Adipocyte (in vitro differentiated cells): ENCODE results near the gene KRTAP10-1.

Source experiments
- DNase-seq: peaks from one replicate; pipeline ENCODE4 v3.0.0-alpha.2; 2015; ENCODE audit warnings: low read depth
- H3K27me3 ChIP-seq: replicated peaks from 2 replicates; pipeline ENCODE4 v1.7.0; 2013; ENCODE audit warnings: mild to moderate bottlenecking, low read length, moderate library complexity; ENCODE audit not compliant: control insufficient read depth, insufficient read depth
- H3K36me3 ChIP-seq: 2 replicates; pipeline ENCODE4 v1.7.0; 2013; ENCODE audit warnings: low read length, mild to moderate bottlenecking, moderate library complexity; ENCODE audit not compliant: control insufficient read depth, insufficient read depth, severe bottlenecking
- H3K4me1 ChIP-seq: 2 replicates; pipeline ENCODE4 v1.7.0; 2013; ENCODE audit warnings: mild to moderate bottlenecking, low read length, moderate library complexity; ENCODE audit not compliant: control insufficient read depth, insufficient read depth
- H3K4me3 ChIP-seq: 2 replicates; pipeline ENCODE4 v1.7.0; 2013; ENCODE audit warnings: mild to moderate bottlenecking, low read length, moderate library complexity
- H3K9ac ChIP-seq: 2 replicates; pipeline ENCODE4 v1.7.0; 2013; ENCODE audit warnings: mild to moderate bottlenecking, low read length, moderate library complexity
- H3K9me3 ChIP-seq: 2 replicates; pipeline ENCODE4 v1.7.0; 2013; ENCODE audit warnings: mild to moderate bottlenecking, low read length, moderate library complexity; ENCODE audit not compliant: control insufficient read depth

Gene KRTAP10-1

GRCh38 chr21:44542716-44543115 lies 2.7 kb upstream of the KRTAP10-1 start:
- Histone ChIP-seq H3K27me3 (peaks cover 4% of the 10 kb centered on the region), H3K36me3 (no peaks in the 10 kb centered on the region), H3K4me1 (no peaks in the 10 kb centered on the region), H3K9me3 (peaks cover 43% of the 10 kb centered on the region), H3K4me3 (no peak overlapping the region), H3K9ac (no peak overlapping the region)
- no peak for DNase-seq

GRCh38 chr21:44540741-44541288 lies 820 bp upstream of the KRTAP10-1 start:
- Histone ChIP-seq H3K9ac (no peak overlapping the region), H3K27me3 (peaks cover 3% of the 10 kb centered on the region), H3K9me3 (peaks cover 25% of the 10 kb centered on the region), H3K4me1 (no peaks in the 10 kb centered on the region), H3K36me3 (no peaks in the 10 kb centered on the region), H3K4me3 (no peak overlapping the region)
- DNase-seq: no peak

GRCh38 chr21:44539046-44539445 lies 949 bp downstream of the KRTAP10-1 start:
- Histone ChIP-seq H3K4me1 (no peaks in the 10 kb centered on the region), H3K36me3 (no peaks in the 10 kb centered on the region), H3K4me3 (no peak overlapping the region), H3K27me3 (peaks cover 3% of the 10 kb centered on the region), H3K9me3 (peaks cover 20% of the 10 kb centered on the region), H3K9ac (no peak overlapping the region)
- DNase-seq: no peak

GRCh38 chr21:44537930-44538911 lies 1.8 kb downstream of the KRTAP10-1 start:
- no peak for DNase-seq
- Histone ChIP-seq H3K27me3 (peaks cover 3% of the 10 kb centered on the region), H3K9ac (no peak overlapping the region), H3K9me3 (peaks cover 19% of the 10 kb centered on the region), H3K4me1 (no peaks in the 10 kb centered on the region), H3K4me3 (no peak overlapping the region), H3K36me3 (no peaks in the 10 kb centered on the region)

GRCh38 chr21:44535963-44536362 lies 4.0 kb downstream of the KRTAP10-1 start:
- Histone ChIP-seq H3K36me3 (no peaks in the 10 kb centered on the region), H3K9ac (no peak overlapping the region), H3K4me3 (no peak overlapping the region), H3K9me3 (peaks cover under 1% of the 10 kb centered on the region), H3K4me1 (no peaks in the 10 kb centered on the region), H3K27me3 (peaks cover 12% of the 10 kb centered on the region)
- no peak for DNase-seq

GRCh38 chr21:44534688-44535087 lies 5.3 kb downstream of the KRTAP10-1 start:
- Histone ChIP-seq H3K27me3 (peaks cover 12% of the 10 kb centered on the region), H3K9me3 (no peaks in the 10 kb centered on the region), H3K4me3 (no peak overlapping the region), H3K9ac (no peak overlapping the region), H3K36me3 (no peaks in the 10 kb centered on the region), H3K4me1 (no peaks in the 10 kb centered on the region)
- DNase-seq: no peak

GRCh38 chr21:44533891-44534627 lies 5.9 kb downstream of the KRTAP10-1 start:
- Histone ChIP-seq H3K9ac (no peak overlapping the region), H3K4me3 (no peak overlapping the region), H3K9me3 (no peaks in the 10 kb centered on the region), H3K36me3 (no peaks in the 10 kb centered on the region), H3K4me1 (no peaks in the 10 kb centered on the region), H3K27me3 (peaks cover 12% of the 10 kb centered on the region)
- no peak for DNase-seq

- Histone ChIP-seq H3K9ac (no peak overlapping the region), H3K4me3 (no peak overlapping the region), H3K27me3 (peaks cover 12% of the 10 kb centered on the region), H3K9me3 (no peaks in the 10 kb centered on the region), H3K36me3 (no peaks in the 10 kb centered on the region), H3K4me1 (no peaks in the 10 kb centered on the region)
- no peak for DNase-seq
These were observed 6.7 kb downstream of the KRTAP10-1 start for GRCh38 chr21:44533121-44533890.

- H3K4me1 ChIP-seq: no peaks in the 10 kb centered on the region
- H3K9me3 ChIP-seq: no peaks in the 10 kb centered on the region
- no peak overlapping the region for H3K4me3 ChIP-seq
- no peak overlapping the region for H3K9ac ChIP-seq
- peaks cover 12% of the 10 kb centered on the region for H3K27me3 ChIP-seq
- no peaks in the 10 kb centered on the region for H3K36me3 ChIP-seq
- DNase-seq: no peak
These were observed 7.3 kb downstream of the KRTAP10-1 start for GRCh38 chr21:44532712-44533111.

GRCh38 chr21:44531606-44532564 lies 8.1 kb downstream of the KRTAP10-1 start:
- Histone ChIP-seq H3K9me3 (no peaks in the 10 kb centered on the region), H3K4me3 (no peak overlapping the region), H3K27me3 (peaks cover 14% of the 10 kb centered on the region), H3K9ac (no peak overlapping the region), H3K36me3 (no peaks in the 10 kb centered on the region), H3K4me1 (no peaks in the 10 kb centered on the region)
- no peak for DNase-seq
